GM19438 (cell line): ENCODE results near the gene CTDSPL.

ENCODE experiments used
- ATAC-seq: cut with Tn5 transposase; IDR thresholded peaks from one replicate; pipeline ENCODE4 v1.9.1; 2021; ENCODE audit warnings: low read depth; ENCODE audit not compliant: unreplicated experiment

The CTDSPL gene

DNA sequence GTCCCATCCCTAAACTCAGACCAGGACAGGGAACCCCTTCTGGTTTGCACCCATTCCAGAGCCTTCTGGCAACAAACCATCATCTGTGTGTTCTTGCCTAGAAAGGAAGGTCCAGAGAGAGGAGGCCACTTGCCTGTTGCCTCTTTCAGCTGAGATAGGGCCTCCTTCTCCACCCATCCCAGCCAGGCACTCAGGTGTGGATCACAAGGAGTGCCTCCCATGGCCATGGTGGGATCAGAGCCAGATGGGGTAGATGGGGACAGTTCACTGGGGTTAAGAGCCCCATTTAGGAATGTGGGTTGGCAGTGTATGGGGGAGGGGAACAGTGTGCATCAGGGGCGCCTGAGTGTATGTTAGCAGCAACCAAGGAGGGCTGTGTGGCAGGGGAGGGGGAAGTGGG lies 8.9 kb upstream of the CTDSPL start:
- no peak for ATAC-seq

DNA sequence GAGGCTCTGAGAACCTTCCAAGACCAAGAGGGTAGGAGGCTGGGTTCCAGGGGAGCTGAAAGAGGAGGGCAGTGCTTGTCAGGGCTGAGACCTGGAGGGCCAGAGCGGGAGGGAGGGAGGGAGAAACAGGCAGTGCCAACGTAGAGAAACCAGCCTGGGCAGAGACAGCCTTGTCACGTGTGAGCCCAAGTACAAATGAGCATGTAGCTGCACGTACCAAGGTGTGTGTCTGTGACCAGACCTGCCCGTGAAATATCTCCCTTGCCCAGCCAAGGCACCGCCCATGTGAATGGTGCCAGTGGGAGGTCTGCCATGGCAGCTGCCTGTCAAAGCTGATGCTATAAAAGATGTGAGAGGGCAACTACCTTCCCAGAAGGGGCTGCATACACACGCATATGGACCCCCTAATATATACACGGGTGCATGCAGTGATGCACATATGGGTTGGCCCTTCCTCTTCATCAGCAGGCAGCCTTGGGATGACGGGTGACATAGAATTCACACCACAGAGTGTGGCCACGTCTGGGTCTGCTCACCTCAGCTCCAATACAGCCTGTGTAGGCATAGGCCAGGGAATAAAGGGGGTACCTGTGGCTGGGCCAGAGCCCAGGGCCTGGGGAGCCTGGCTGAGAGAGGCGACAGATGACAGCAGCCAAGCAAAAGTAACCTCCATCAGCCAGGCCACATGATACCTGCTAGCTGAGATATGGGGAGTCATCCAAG lies 7.8 kb upstream of the CTDSPL start:
- no peak for ATAC-seq

GRCh38 chr3:37855363-37855970 lies 6.2 kb upstream of the CTDSPL start:
- ATAC-seq, result no peak

DNA sequence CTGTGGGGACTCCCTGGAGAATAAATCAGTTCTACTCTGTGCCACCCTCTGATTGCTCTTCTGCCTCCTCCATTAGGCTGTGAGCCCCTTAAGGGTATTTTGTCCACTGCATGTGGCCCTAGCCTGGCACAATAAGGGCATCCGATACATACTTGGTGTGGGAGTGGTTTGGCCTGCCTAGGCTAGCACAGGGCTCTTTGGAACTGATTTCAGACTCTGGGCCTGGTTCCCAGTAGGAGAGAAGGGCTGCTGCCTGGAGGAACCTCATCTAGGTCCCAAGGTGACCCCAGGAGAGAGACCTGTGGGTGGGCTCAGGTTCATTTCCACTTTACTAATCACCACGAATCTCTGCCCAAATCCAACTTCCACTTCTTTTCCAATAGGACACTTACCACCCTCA lies 5.3 kb upstream of the CTDSPL start:
- no peak for ATAC-seq

DNA sequence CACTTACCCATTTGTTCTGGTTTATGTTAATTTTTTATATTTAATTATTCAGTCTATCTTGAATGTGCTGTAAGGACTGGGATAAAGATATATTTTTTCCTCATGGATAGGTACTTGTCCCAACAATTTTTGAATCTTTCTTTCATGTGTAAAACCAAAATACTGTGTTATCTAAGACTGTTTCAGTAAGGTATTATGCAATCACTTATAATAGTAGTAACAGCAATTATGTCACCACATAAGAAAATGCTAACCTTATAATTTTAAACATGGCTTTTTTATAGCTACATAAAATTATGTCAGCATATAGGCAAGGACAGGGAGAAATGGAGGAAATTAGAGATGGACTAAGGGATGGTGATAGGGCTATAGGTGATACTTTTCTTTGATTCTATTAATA lies 2.9 kb upstream of the CTDSPL start:
- ATAC-seq, result no peak

- no peak for ATAC-seq
These were observed 2.3 kb upstream of the CTDSPL start for GRCh38 chr3:37859354-37859753.

DNA sequence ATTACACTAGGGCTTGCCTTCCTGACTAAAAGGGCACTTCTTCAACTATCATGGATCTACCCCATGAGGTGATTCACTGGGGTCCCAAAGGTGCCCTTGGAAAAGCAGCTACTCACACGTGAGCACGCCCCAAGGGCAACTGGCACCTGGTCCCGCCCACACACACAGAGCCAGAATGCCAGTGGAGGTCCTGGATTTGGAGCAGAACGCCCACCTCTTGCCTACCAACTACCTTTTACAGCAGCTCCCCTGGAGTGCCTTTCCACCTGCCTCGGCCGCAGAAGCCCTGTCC lies 1.8 kb upstream of the CTDSPL start:
- ATAC-seq, result no peak

GRCh38 chr3:37862219-37862902 lies 681 bp downstream of the CTDSPL start:
- no peak for ATAC-seq

GRCh38 chr3:37862903-37863815 lies 1.5 kb downstream of the CTDSPL start:
- ATAC-seq, result no peak

GRCh38 chr3:37863949-37864822 lies 2.5 kb downstream of the CTDSPL start:
- ATAC-seq, result no peak

- no peak for ATAC-seq
These were observed 3.2 kb downstream of the CTDSPL start for GRCh38 chr3:37864904-37865303.

DNA sequence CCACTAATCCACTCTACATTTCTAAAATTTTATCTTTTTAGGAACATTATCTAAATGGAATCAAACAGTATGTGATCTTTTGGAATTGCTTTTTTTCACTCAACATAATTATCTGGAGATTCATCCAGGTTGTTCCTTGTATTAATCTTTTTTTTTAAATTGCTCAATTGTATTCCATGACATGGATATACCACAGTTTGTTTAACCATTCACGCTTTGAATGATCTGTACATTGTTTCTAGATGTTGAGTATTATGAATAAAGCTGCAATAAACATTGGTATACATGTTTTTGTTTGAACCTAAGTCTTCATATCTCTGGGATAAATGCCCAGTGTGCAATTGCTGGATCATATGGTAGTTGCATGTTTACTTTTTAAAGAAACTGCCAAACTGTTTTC lies 5.5 kb downstream of the CTDSPL start:
- no peak for ATAC-seq

DNA sequence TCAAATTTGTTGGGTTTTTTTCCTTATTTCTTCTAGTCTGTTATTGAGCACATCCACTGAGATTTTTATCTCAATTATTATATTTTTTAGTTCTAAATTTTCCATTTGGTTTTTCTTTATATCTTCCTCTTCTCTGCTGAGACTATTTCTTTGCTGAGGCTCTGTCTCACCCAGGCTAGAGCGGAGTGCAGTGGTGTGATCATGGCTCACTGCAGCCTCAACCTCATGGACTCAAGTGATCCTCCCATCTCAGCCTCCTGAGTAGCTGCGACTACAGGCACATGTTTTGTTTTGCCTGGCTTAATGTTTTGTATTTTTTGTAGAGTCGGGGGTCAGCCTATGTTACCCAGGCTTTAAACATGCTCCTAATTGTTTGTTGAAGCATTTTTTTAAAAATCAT lies 10.2 kb downstream of the CTDSPL start:
- no peak for ATAC-seq

GRCh38 chr3:37872413-37873160 lies 10.9 kb downstream of the CTDSPL start:
- no peak for ATAC-seq

DNA sequence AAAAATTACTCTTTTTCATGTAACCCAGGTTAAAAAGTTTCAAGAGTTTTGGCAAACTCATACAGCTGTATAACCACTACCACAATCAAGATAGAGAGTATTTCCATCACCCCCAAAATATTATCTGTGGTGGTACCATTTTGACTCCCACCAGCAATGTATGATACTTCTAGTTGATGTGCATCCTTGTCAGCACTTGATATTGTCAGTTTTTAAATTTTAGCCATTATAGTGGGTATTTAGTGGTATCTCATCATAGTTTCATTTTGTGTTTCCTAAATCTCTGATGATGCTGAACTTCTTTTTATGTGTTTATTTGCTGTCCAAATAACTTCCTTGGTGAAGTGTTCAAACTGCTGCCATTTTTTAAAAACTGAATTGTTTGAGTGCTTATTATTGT lies 14.6 kb downstream of the CTDSPL start:
- no peak for ATAC-seq

GRCh38 chr3:37882711-37883110 lies 21.0 kb downstream of the CTDSPL start:
- ATAC-seq, result no peak

DNA sequence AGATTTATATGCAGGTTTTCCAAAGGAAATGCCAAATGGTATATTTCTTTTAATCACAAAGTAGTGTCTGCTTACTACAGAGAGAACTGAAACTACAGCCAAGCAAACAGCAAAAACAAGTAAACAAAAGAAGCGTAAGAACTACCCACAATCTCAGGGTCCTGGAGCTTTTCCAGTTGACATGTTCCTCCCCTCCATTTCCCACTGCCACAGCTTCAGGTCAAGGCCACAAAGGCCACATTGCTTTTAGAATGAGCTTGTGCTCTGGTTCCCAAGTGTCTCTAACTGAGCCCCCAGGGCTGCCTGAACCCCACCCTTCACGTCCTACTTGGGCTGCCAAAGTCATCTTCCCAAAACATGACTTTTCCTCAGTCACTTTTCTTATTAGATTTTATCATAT lies 24.1 kb downstream of the CTDSPL start:
- no peak for ATAC-seq

DNA sequence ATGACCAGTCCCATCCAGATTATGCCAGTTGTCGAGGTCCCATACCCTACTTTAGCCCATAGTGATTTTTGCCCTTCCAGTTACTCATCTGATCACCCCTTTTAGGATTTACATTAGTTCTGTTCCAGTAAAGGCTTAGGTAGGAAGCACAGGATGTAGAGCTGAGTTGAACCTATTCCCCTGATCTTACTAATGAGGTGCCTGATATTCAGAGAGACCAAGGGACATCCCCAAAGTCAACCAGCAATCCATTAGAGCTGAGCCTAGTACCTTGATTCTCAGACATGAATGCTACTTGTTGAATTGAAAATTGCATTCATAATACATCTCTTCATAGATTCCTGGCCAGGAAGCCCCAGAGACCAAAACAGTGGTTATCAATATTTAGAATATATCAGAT lies 24.7 kb downstream of the CTDSPL start:
- no peak for ATAC-seq

- no peak for ATAC-seq
These were observed 25.4 kb downstream of the CTDSPL start for GRCh38 chr3:37887062-37887461.

GRCh38 chr3:37887824-37888223 lies 26.1 kb downstream of the CTDSPL start:
- no peak for ATAC-seq
